ENCODE data around the gene BRSK2. TPM values are rescaled to one million over a fixed set of nuclear protein-coding genes. Genes with fewer than 3 reads are reported as not detected.
A peak's percentile ranks its signal among the peaks of the same experiment; 100 is the strongest.

Gene BRSK2
- total and polyA plus RNA-seq, 2 of the 4 experiments (the other 2 are of a cell fraction), result 0.18 to 0.62 TPM

DNA sequence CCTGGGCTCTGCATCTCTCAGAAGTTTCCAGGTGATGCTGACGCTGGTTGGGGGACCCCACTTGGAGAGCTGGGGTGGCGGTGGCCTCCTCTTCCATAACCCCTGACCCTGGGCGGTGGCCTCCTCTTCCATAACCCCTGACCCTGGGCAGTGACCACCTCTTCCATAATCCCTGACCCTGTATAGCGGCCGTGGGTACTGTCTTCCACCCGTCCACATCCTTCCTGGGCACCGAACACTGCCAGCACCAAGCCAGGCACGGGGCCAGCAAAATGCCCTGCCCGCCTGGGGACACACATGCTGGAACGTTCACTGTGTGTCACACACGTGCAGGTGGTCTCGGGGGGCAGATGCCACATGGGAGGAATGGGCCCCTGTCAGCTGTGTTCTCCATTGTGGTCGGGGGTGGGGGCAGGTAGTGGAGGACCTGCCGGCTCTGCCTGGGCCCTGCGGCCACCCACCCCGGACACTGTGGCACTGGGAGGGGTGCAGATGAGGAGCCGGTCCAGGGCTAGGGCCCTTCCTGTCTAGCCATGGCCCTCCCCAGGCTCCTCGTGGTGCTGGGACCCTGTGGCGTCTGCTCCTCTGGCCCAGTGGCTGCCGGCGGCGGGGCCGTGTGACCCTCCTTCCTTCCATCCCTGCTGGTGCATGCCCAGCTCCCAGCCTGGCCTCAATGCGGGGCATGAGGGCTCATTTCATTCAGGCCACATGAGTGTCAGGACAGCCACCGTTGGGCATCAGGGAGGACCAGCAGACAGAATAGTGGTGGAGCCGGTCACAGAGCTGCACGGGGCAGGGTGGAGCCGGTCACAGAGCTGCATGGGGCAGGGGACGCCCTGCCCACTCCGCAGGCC lies 10.8 kb downstream of the BRSK2 start:
- dilution Hi-C loops (cut with HindIII; ENCODE audit: low sequenced_read_pairs, unreplicated experiment), result no loop called here
- no TSS peak for BruUV-seq (replicated peaks)
- 59% methylated on average over 12 of the region's 30 CpGs; no CpG with 5 or more reads in 1 of the 2 experiments for WGBS, 2 experiments (ENCODE audit: extremely low coverage in 2 of 2, insufficient read length in 1 of 2)
- no peak for DNase-seq
- in situ Hi-C loops (cut with MboI; ENCODE audit: low sequenced_read_pairs), result no loop called here
- H3K9ac ChIP-seq (ENCODE audit: low read depth, low read length), result no peak overlapping the region
- H2BK120ac ChIP-seq (ENCODE audit: low read depth, low read length), result no peak overlapping the region
- H2BK15ac ChIP-seq (ENCODE audit: low read depth, low read length), result no peak overlapping the region
- no peak overlapping the region for H3K4me3 ChIP-seq (ENCODE audit: insufficient read depth, low read depth, low read length)
- H3K4me1 ChIP-seq (ENCODE audit: control insufficient read depth, insufficient read depth, low read length), result no peaks in the 10 kb centered on the region
- no peak for ATAC-seq (ENCODE audit: low read depth)
- no peaks in the 10 kb centered on the region for H3K9me3 ChIP-seq (ENCODE audit: control insufficient read depth, insufficient read depth, low read length)
- no peak overlapping the region for H2BK20ac ChIP-seq (ENCODE audit: low read depth, low read length)
- H3K4me2 ChIP-seq (ENCODE audit: low read depth, low read length), result no peak overlapping the region
- no peak overlapping the region for H4K91ac ChIP-seq (ENCODE audit: insufficient read depth, low read depth, low read length)
- H4K5ac ChIP-seq (ENCODE audit: low read depth, low read length), result no peak overlapping the region
- POLR2A ChIA-PET (ENCODE audit: unreplicated experiment), result no interaction called here
- H3K4ac ChIP-seq (ENCODE audit: low read depth, low read length), result no peak overlapping the region
- peak overlapping the region; percentile 43 for H2AFZ ChIP-seq (replicated peaks; ENCODE audit: low read length, poor library complexity)
- no peak overlapping the region for H4K8ac ChIP-seq (ENCODE audit: low read depth in 2 of 2, low read length in 2 of 2)
- no peaks in the 10 kb centered on the region for H3K79me1 ChIP-seq (ENCODE audit: low read depth in 1 of 2, low read length in 2 of 2)
- no peak overlapping the region for H3K56ac ChIP-seq (ENCODE audit: extremely low read depth, insufficient read depth, low read length)
- peaks cover 9% of the 10 kb centered on the region; the same call in 1 of the 2 replicates for H3K27me3 ChIP-seq (ENCODE audit: control insufficient read depth, insufficient read depth, low read length)
- CTCF ChIA-PET, result no interaction called here
- peaks cover 7% of the 10 kb centered on the region; the same call in 1 of the 2 replicates for H4K20me1 ChIP-seq (ENCODE audit: insufficient read depth, low read length)
- TF ChIP-seq SMC3 (IDR thresholded peaks at IDR 0.05; ENCODE audit: low read depth, low read length), result no peak
- no peak for TF ChIP-seq BHLHE40 (IDR thresholded peaks at IDR 0.05; ENCODE audit: low read depth, low read length)
- TF ChIP-seq, protein P1, sequence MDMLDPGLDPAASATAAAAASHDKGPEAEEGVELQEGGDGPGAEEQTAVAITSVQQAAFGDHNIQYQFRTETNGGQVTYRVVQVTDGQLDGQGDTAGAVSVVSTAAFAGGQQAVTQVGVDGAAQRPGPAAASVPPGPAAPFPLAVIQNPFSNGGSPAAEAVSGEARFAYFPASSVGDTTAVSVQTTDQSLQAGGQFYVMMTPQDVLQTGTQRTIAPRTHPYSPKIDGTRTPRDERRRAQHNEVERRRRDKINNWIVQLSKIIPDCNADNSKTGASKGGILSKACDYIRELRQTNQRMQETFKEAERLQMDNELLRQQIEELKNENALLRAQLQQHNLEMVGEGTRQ (IDR thresholded peaks at IDR 0.05; ENCODE audit: low read depth, low read length), result no peak
- H2BK5ac ChIP-seq (ENCODE audit: low read depth, low read length, poor library complexity, severe bottlenecking), result no peak overlapping the region
- intact Hi-C loops (cut with micrococcal nuclease), result no loop called here
- H3K9me1 ChIP-seq (ENCODE audit: insufficient read depth, low read length), result no peaks in the 10 kb centered on the region
- H3K36me3 ChIP-seq (ENCODE audit: control insufficient read depth, insufficient read depth, low read length), result no peaks in the 10 kb centered on the region
- H3K18ac ChIP-seq (ENCODE audit: low read depth, low read length), result no peak overlapping the region
- no peak overlapping the region for H2AK9ac ChIP-seq (replicated peaks; ENCODE audit: low read depth, low read length, poor library complexity)
- H2AK5ac ChIP-seq (ENCODE audit: low read depth, low read length), result no peak overlapping the region
- H3K14ac ChIP-seq (replicated peaks; ENCODE audit: low read depth, low read length), result no peak overlapping the region
- no peak overlapping the region for H3K23ac ChIP-seq (ENCODE audit: low read depth, low read length)
- H3K27ac ChIP-seq (ENCODE audit: insufficient read depth, low read length), result no peak overlapping the region

All from IMR-90 (cell line).